ENCODE measurements around the gene PLA2G2D.
"Not testable (repeated sequence)": the region's sequence is repeated elsewhere in the genome, so short reads cannot be mapped to it uniquely, and the experiment has no call there.

Gene PLA2G2D

GRCh38 chr1:20136249-20136648 is 16.9 kb upstream of the PLA2G2D start:
- H3K27ac ChIP-seq, result peak overlapping the region; percentile 56
- no peak for TF ChIP-seq CTCF (conservative IDR thresholded peaks at IDR 0.05)

- no peak for TF ChIP-seq CTCF (conservative IDR thresholded peaks at IDR 0.05)
Measured at GRCh38 chr1:20134995-20135394, 15.7 kb upstream of the PLA2G2D start.

GRCh38 chr1:20130518-20130917 is 11.2 kb upstream of the PLA2G2D start:
- H3K27ac ChIP-seq, result not testable (repeated sequence)

More at GRCh38 chr1:20134995-20135394, 15.7 kb upstream of the PLA2G2D start:
- no peak overlapping the region for H3K27ac ChIP-seq

- TF ChIP-seq CTCF (conservative IDR thresholded peaks at IDR 0.05), result no peak
- no peak overlapping the region for H3K27ac ChIP-seq
Measured at GRCh38 chr1:20126806-20127440, 7.6 kb upstream of the PLA2G2D start.

- TF ChIP-seq CTCF (conservative IDR thresholded peaks at IDR 0.05), result no peak
- no peak overlapping the region for H3K27ac ChIP-seq
Measured at GRCh38 chr1:20126041-20126805, 6.9 kb upstream of the PLA2G2D start.

- no peak for TF ChIP-seq CTCF (conservative IDR thresholded peaks at IDR 0.05)
- H3K27ac ChIP-seq, result no peak overlapping the region; the same call in 1 of the 2 replicates
Measured at GRCh38 chr1:20125100-20125499, 5.8 kb upstream of the PLA2G2D start.

GRCh38 chr1:20124456-20125057 is 5.2 kb upstream of the PLA2G2D start:
- TF ChIP-seq CTCF (conservative IDR thresholded peaks at IDR 0.05), result no peak
- peak overlapping the region; percentile 61 for H3K27ac ChIP-seq
